ENCODE results near the gene PDZK1. TPM values are rescaled to one million over a fixed set of nuclear protein-coding genes. Genes with fewer than 3 reads are reported as not detected.

Gene PDZK1
- under 0.01 and 10.4 TPM in 2 replicates for total RNA-seq

DNA sequence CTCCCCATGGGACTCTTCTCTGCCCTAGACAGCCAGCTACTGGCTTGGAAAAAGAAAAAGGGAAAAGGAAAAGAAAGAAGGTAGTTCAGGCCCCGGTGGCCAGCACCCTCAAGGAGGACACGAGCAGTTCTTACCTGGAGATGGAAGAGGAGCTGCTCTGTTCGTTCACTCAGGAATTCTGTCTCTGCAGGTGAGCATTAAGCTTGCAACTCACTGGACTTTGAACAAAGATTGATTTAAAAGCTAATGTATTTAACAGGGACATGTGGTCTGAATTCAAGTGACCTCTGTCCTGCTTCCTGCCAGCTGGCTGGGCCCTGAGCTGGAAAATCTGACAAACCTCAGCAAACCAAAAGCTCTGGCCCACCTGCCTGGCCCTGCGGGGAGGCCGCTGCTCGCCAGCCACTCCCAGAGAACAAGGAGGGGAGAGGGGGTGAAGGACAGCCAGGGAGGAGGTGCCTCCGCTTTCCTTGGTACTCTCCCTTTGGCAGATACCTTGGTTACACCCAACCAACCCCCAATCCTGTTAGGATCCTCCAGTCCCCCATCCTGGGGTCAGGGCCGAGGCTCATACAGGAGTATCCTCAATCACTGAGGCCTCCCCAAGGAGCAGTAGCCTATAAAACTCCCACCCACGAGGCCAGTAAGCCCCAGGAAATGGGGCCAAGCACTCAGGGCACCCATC, at the start of gene PDZK1:
PDZK1 (minus strand) TSS at position 186 of the 685 bp plus-strand sequence. CDS start 19,347 bp downstream, outside the sequence.

DNA sequence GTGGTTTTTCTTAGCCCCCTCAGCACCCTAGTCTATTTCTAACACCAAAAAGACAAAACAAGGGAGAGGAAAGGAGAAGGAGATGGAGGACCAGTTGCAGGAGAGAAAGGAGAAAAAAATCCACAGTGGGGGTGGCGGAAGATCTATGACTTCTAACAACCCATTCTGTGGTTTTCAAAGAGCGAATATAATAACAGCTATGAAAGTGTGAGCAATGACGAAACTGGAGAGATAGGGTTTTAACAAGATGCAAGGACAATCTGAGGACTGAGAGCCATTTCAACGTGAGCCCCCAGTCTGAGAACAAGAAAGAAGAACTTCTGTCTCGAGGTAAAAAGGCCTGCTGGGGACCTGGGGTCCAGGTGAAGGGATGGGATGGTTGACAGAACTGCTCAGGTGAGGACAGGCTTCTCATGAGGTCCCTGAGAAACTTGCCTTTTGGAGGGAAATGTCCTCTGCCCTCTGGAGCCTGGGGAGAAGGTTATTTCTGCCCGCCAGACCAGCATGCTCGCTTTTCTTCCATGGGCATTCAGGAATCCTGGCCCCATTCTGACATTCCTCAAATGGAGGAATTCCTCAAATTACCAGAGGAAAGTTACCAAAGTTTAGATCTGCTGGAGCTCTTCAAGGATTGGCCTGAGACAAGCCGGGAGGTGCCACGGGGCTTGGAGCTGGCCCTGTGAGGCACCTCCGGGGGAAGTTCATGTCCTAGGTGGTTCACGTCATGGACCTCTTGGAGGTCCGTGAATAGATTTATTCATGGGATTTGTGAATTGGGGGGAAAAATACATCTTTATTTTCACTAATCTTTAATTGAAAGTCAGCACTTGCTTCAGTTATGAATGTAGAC, 12.3 kb upstream of the PDZK1 start, which contains the start of gene CD160:
CD160 (plus strand) TSS at position 270 of the 850 bp plus-strand sequence. CDS start 8,829 bp downstream, outside the sequence.

Other genes with a start within 250 kb of the PDZK1 start
- gene GPR89A, start 99.4 kb downstream of the PDZK1 start, total RNA-seq, result 24.8 and 32.6 TPM in 2 replicates
- gene CD160, start 12.1 kb upstream of the PDZK1 start, total RNA-seq, result under 0.01 TPM in 1 of 2 replicates, not detected in the other
- 7.9 and 9.9 TPM in 2 replicates for gene RNF115, start 116.7 kb upstream of the PDZK1 start, total RNA-seq
- gene POLR3C, start 116.8 kb upstream of the PDZK1 start, total RNA-seq, result 23.7 and 33.7 TPM in 2 replicates
- gene NUDT17, start 138.3 kb upstream of the PDZK1 start, total RNA-seq, result 2.7 and 3.2 TPM in 2 replicates
- gene PIAS3, start 151.7 kb upstream of the PDZK1 start, total RNA-seq, result 4.8 and 10.0 TPM in 2 replicates
- gene ANKRD35, start 178.5 kb upstream of the PDZK1 start, total RNA-seq, result 0.24 and 2.6 TPM in 2 replicates
- gene ITGA10, start 202.7 kb upstream of the PDZK1 start, total RNA-seq, result 0.24 and 0.64 TPM in 2 replicates
- gene PEX11B, start 211.3 kb upstream of the PDZK1 start, total RNA-seq, result 22.9 and 27.5 TPM in 2 replicates
- gene RBM8A, start 220.1 kb upstream of the PDZK1 start, total RNA-seq, result 84.2 and 170 TPM in 2 replicates